HG02981 (cell line): ENCODE results near the gene TLE2.

Experiments used
- ATAC-seq: cut with Tn5 transposase; IDR thresholded peaks from one replicate; pipeline ENCODE4 v1.9.1; 2021; ENCODE audit warnings: mild to moderate bottlenecking, moderate library complexity; ENCODE audit not compliant: unreplicated experiment

Gene TLE2

GRCh38 chr19:2962018-2962670 lies 66.9 kb downstream of the TLE2 start:
- no peak for ATAC-seq

- ATAC-seq, result no peak
These were observed 69.0 kb downstream of the TLE2 start for GRCh38 chr19:2960120-2960519.

GRCh38 chr19:2957160-2957559 lies 71.9 kb downstream of the TLE2 start:
- no peak for ATAC-seq

- no peak for ATAC-seq
These were observed 76.1 kb downstream of the TLE2 start for GRCh38 chr19:2952953-2953481.

GRCh38 chr19:2950286-2951124 lies 78.6 kb downstream of the TLE2 start:
- ATAC-seq, result peak; percentile 89

- no peak for ATAC-seq
These were observed 79.2 kb downstream of the TLE2 start for GRCh38 chr19:2949939-2950285.
